Body of pancreas (tissue), 4 donors: ENCODE measurements around the gene RGSL1. TPM values are rescaled to one million over a fixed set of nuclear protein-coding genes. Genes with fewer than 3 reads are reported as not detected.

Experiments used
- ATAC-seq: fragments of 150-250 bp; one replicate; pipeline ENCODE4 v1.9.1; 2016
- DNase-seq, 4 donors: peaks; one replicate each; pipeline ENCODE4 v3.0.0-alpha.2; 2019
- H3K27ac ChIP-seq, 4 donors: fragments of 200-600 bp; sonication (generic); 1 replicate in 3 of 4; 2 replicates in 1 of 4; pipeline versions ENCODE4 v1.5.1 to v1.6.1; 2016 to 2019; ENCODE audit warnings: mild to moderate bottlenecking in 1 of 4, mixed read lengths in 1 of 4, moderate library complexity in 1 of 4
- H3K27me3 ChIP-seq, 2 donors: fragments of 200-600 bp; sonication (generic); one replicate each; pipeline ENCODE4 v1.6.0; 2016; ENCODE audit warnings: mild to moderate bottlenecking in 1 of 2
- H3K36me3 ChIP-seq, 2 donors: fragments of 200-600 bp; sonication (generic); replicated peaks in 1 of 2; 2 replicates each; pipeline ENCODE4 v1.5.1; 2016; ENCODE audit warnings: low read depth in 2 of 2; ENCODE audit not compliant: insufficient read depth in 1 of 2
- H3K4me1 ChIP-seq: fragments of 200-600 bp; sonication (generic); one replicate; pipeline ENCODE4 v1.6.0; 2016
- H3K4me3 ChIP-seq, 2 donors: fragments of 200-600 bp; sonication (generic); 1 replicate in 1 of 2; 2 replicates in 1 of 2; pipeline ENCODE4 v1.5.1; 2016 to 2019
- H3K9me3 ChIP-seq, 3 donors: fragments of 200-600 bp; sonication (generic); 1 replicate in 2 of 3; 2 replicates in 1 of 3; pipeline ENCODE4 v1.5.1; 2016
- CTCF ChIP-seq, 7 experiments: fragments of 450-650 bp in 4 of 7; fragments of 200-600 bp in 3 of 7; sonication (generic) in 3 of 7; IDR thresholded peaks; one replicate each; pipeline ENCODE4 v1.5.1; 2016 to 2019; ENCODE audit warnings: antibody characterized with exemption in 7 of 7
- POLR2A ChIP-seq, 3 donors: fragments of 450-650 bp; IDR thresholded peaks; one replicate each; pipeline ENCODE4 v1.6.1; 2016; ENCODE audit warnings: antibody characterized with exemption in 3 of 3, mild to moderate bottlenecking in 2 of 3
- WGBS, 2 donors: methylation state at CpG; one replicate each; pipeline ENCODE4 v1.1.5; 2017; 5-methylcytosine and 5-hydroxymethylcytosine counted together
- intact Hi-C: fragments of 100-400 bp; cut with DNase I; formaldehyde crosslinking; loops from one replicate; pipeline ENCODE4 v1.15.1; 2023
- total RNA-seq, 2 donors: library from RNA; depleted of rRNA; stranded (reverse); fragments of >200 nt; gene quantifications; one replicate each; pipeline ENCODE4 v1.1.0, GENCODE V29; 2016

RGSL1 gene
- total RNA-seq, 2 donors from 2014 or later: not detected

GRCh38 chr1:182567629-182568028 lies 117.7 kb downstream of the RGSL1 start:
- ATAC-seq (no peak), DNase-seq (no peak)
- Histone ChIP-seq H3K27me3 (no peaks in the 10 kb centered on the region), H3K4me1 (no peaks in the 10 kb centered on the region), H3K27ac (no peak overlapping the region), H3K36me3 (no peaks in the 10 kb centered on the region), H3K4me3 (no peak overlapping the region), H3K9me3 (no peaks in the 10 kb centered on the region)
- intact Hi-C loops: no loop called here
- TF ChIP-seq POLR2A (IDR thresholded peaks at IDR 0.05) (no peak), CTCF (IDR thresholded peaks at IDR 0.05) (no peak)
- 81 to 84% methylated on average over 5 of the region's 5 CpGs for WGBS, 2 donors

GRCh38 chr1:182568647-182569284 lies 118.8 kb downstream of the RGSL1 start:
- H3K9me3 ChIP-seq: no peaks in the 10 kb centered on the region
- H3K4me3 ChIP-seq: no peak overlapping the region
- ATAC-seq (no peak), DNase-seq (no peak)
- TF ChIP-seq POLR2A (IDR thresholded peaks at IDR 0.05) (no peak), CTCF (IDR thresholded peaks at IDR 0.05) (no peak)
- 55 to 82% methylated on average over 3 of the region's 3 CpGs for WGBS, 2 donors
- H3K27me3 ChIP-seq: no peaks in the 10 kb centered on the region
- H3K27ac ChIP-seq: no peak overlapping the region
- intact Hi-C loops: no loop called here
- no peaks in the 10 kb centered on the region for H3K4me1 ChIP-seq
- no peaks in the 10 kb centered on the region for H3K36me3 ChIP-seq

- Histone ChIP-seq H3K36me3 (peaks cover 0 to 5% of the 10 kb centered on the region in 2 donors), H3K4me3 (no peak overlapping the region), H3K4me1 (no peaks in the 10 kb centered on the region), H3K27ac (no peak overlapping the region), H3K9me3 (no peaks in the 10 kb centered on the region), H3K27me3 (no peaks in the 10 kb centered on the region)
- TF ChIP-seq POLR2A (IDR thresholded peaks at IDR 0.05): no peak
- TF ChIP-seq CTCF (IDR thresholded peaks at IDR 0.05): no peak
- ATAC-seq: no peak
- WGBS, 2 donors: 77 to 82% methylated on average over 6 of the region's 6 CpGs
- intact Hi-C loops: no loop called here
- no peak for DNase-seq
These were observed 120.1 kb downstream of the RGSL1 start for GRCh38 chr1:182569939-182570610.

- intact Hi-C loops: no loop called here
- no peak for DNase-seq
- no peak for ATAC-seq
- no peak overlapping the region for H3K27ac ChIP-seq
- no peaks in the 10 kb centered on the region for H3K27me3 ChIP-seq
- H3K4me1 ChIP-seq: no peaks in the 10 kb centered on the region
- H3K4me3 ChIP-seq: no peak overlapping the region
- H3K9me3 ChIP-seq: no peaks in the 10 kb centered on the region
- WGBS, 2 donors: 95 to 98% methylated on average over 2 of the region's 2 CpGs
- peaks cover 0 to 6% of the 10 kb centered on the region in 2 donors for H3K36me3 ChIP-seq
- TF ChIP-seq CTCF (IDR thresholded peaks at IDR 0.05) (no peak), POLR2A (IDR thresholded peaks at IDR 0.05) (no peak)
These were observed 120.6 kb downstream of the RGSL1 start for GRCh38 chr1:182570611-182570970.

- ATAC-seq: no peak
- peaks cover 0 to 7% of the 10 kb centered on the region in 2 donors for H3K36me3 ChIP-seq
These were observed 124.2 kb downstream of the RGSL1 start for GRCh38 chr1:182574156-182574555.

More at GRCh38 chr1:182574156-182574555, 124.2 kb downstream of the RGSL1 start:
- no peaks in the 10 kb centered on the region for H3K27me3 ChIP-seq
- H3K4me1 ChIP-seq: no peaks in the 10 kb centered on the region
- WGBS, 2 donors: 90 to 94% methylated on average over 4 of the region's 4 CpGs
- TF ChIP-seq CTCF (IDR thresholded peaks at IDR 0.05) (no peak), POLR2A (IDR thresholded peaks at IDR 0.05) (no peak)
- H3K4me3 ChIP-seq: no peak overlapping the region
- intact Hi-C loops: no loop called here
- no peaks in the 10 kb centered on the region for H3K9me3 ChIP-seq
- no peak overlapping the region for H3K27ac ChIP-seq
- no peak for DNase-seq
